HEK293 (cell line): ENCODE data around the gene TCEA2.

Experiments
- CTCF ChIA-PET: fragments of 350-600 bp; formaldehyde crosslinking; extraction: SDS; loops from one replicate; lab custom pipeline; 2021; ENCODE audit warnings: antibody characterized with exemption; lab: Yijun Ruan, JAX
- POLR2A ChIA-PET: fragments of 300-600 bp; formaldehyde crosslinking; extraction: SDS; loops from one replicate; lab custom pipeline; 2020; ENCODE audit warnings: antibody characterized with exemption, inconsistent platforms; lab: Yijun Ruan, JAX
- H3K27ac ChIP-seq: fragments of 200-500 bp; sonication (Bioruptor generic); 2 replicates; pipeline ENCODE4 v1.5.1; 2014; ENCODE audit warnings: low read depth, low read length, control low read depth, inconsistent platforms; ENCODE audit errors: extremely low read depth
- H3K36me3 ChIP-seq, 2 experiments: fragments of 200-500 bp in 1 of 2; sonication (Bioruptor generic) in 1 of 2; 1 replicate in 1 of 2; 2 replicates in 1 of 2; pipeline ENCODE4 v1.5.1; 2014 to 2017; ENCODE audit warnings: inconsistent platforms in 2 of 2, low read length in 2 of 2; ENCODE audit not compliant: control insufficient read depth in 2 of 2, insufficient read depth in 1 of 2
- H3K4me1 ChIP-seq: fragments of 200-500 bp; sonication (Bioruptor generic); 2 replicates; pipeline ENCODE4 v1.5.1; 2014; ENCODE audit warnings: mild to moderate bottlenecking, low read length, inconsistent platforms; ENCODE audit not compliant: control insufficient read depth, insufficient read depth
- H3K4me3 ChIP-seq: 2 replicates; pipeline ENCODE4 v1.5.1; 2011; ENCODE audit warnings: low read depth, mild to moderate bottlenecking, control low read depth, low read length, moderate library complexity
- H3K9me3 ChIP-seq: fragments of 200-500 bp; sonication (Bioruptor generic); 2 replicates; pipeline ENCODE4 v1.5.1; 2014; ENCODE audit warnings: low read depth, low read length, inconsistent platforms; ENCODE audit not compliant: control insufficient read depth, insufficient read depth
- BCL6B ChIP-seq: fragments of 450-650 bp; formaldehyde crosslinking; IDR thresholded peaks from 2 replicates; pipeline ENCODE4 v1.5.1; 2017; ENCODE audit warnings: missing biosample characterization, missing genetic modification characterization
- GLI4 ChIP-seq: fragments of 450-650 bp; formaldehyde crosslinking; IDR thresholded peaks from 2 replicates; pipeline ENCODE4 v1.5.1; 2016; ENCODE audit warnings: missing biosample characterization, missing genetic modification characterization
- GLIS1 ChIP-seq: fragments of 450-650 bp; formaldehyde crosslinking; IDR thresholded peaks from 2 replicates; pipeline ENCODE4 v1.5.1; 2016; ENCODE audit warnings: missing biosample characterization, missing genetic modification characterization
- GLIS2 ChIP-seq: fragments of 450-650 bp; formaldehyde crosslinking; IDR thresholded peaks from 2 replicates; pipeline ENCODE4 v1.5.1; 2016; ENCODE audit warnings: missing biosample characterization, missing genetic modification characterization
- KLF16 ChIP-seq: fragments of 450-650 bp; formaldehyde crosslinking; IDR thresholded peaks from 2 replicates; pipeline ENCODE4 v1.5.1; 2017; ENCODE audit warnings: missing biosample characterization, missing genetic modification characterization
- PRDM10 ChIP-seq: fragments of 450-650 bp; formaldehyde crosslinking; IDR thresholded peaks from 2 replicates; pipeline ENCODE4 v1.5.1; 2016; ENCODE audit warnings: missing biosample characterization, missing genetic modification characterization
- REST ChIP-seq: fragments of 450-650 bp; formaldehyde crosslinking; IDR thresholded peaks from 2 replicates; pipeline ENCODE4 v1.5.1; 2016; ENCODE audit warnings: missing biosample characterization, missing genetic modification characterization
- SCRT1 ChIP-seq: fragments of 450-650 bp; formaldehyde crosslinking; IDR thresholded peaks from 2 replicates; pipeline ENCODE4 v1.5.1; 2016; ENCODE audit warnings: missing biosample characterization, missing genetic modification characterization, borderline replicate concordance
- SCRT2 ChIP-seq: fragments of 450-650 bp; formaldehyde crosslinking; IDR thresholded peaks from 2 replicates; pipeline ENCODE4 v1.5.1; 2016; ENCODE audit warnings: missing biosample characterization, missing genetic modification characterization
- SP3 ChIP-seq: fragments of 450-650 bp; formaldehyde crosslinking; IDR thresholded peaks from 2 replicates; pipeline ENCODE4 v1.5.1; 2016; ENCODE audit warnings: missing biosample characterization, missing genetic modification characterization
- ZBTB20 ChIP-seq: fragments of 450-650 bp; formaldehyde crosslinking; IDR thresholded peaks from 2 replicates; pipeline ENCODE4 v1.5.1; 2016; ENCODE audit warnings: missing biosample characterization, missing genetic modification characterization
- ZBTB21 ChIP-seq: fragments of 450-650 bp; formaldehyde crosslinking; IDR thresholded peaks from 2 replicates; pipeline ENCODE4 v1.5.1; 2017; ENCODE audit warnings: missing biosample characterization, missing genetic modification characterization
- ZNF280C ChIP-seq: fragments of 450-650 bp; formaldehyde crosslinking; IDR thresholded peaks from 2 replicates; pipeline ENCODE4 v1.5.1; 2016; ENCODE audit warnings: missing biosample characterization, missing genetic modification characterization
- ZNF426 ChIP-seq: fragments of 450-650 bp; formaldehyde crosslinking; IDR thresholded peaks from 2 replicates; pipeline ENCODE4 v1.5.1; 2017; ENCODE audit warnings: missing biosample characterization, missing genetic modification characterization, mild to moderate bottlenecking, inconsistent platforms, moderate library complexity
- ZNF449 ChIP-seq: fragments of 450-650 bp; formaldehyde crosslinking; IDR thresholded peaks from 2 replicates; pipeline ENCODE4 v1.5.1; 2017; ENCODE audit warnings: missing biosample characterization, mild to moderate bottlenecking, missing genetic modification characterization, moderate library complexity
- ZNF518A ChIP-seq: fragments of 450-650 bp; formaldehyde crosslinking; conservative IDR thresholded peaks from 2 replicates; pipeline ENCODE4 v1.5.1; 2016; ENCODE audit warnings: low read depth, missing biosample characterization, missing genetic modification characterization
- ZNF768 ChIP-seq: fragments of 450-650 bp; formaldehyde crosslinking; IDR thresholded peaks from 2 replicates; pipeline ENCODE4 v1.5.1; 2018; ENCODE audit warnings: missing biosample characterization, mild to moderate bottlenecking, missing genetic modification characterization
- ZNF792 ChIP-seq: fragments of 450-650 bp; formaldehyde crosslinking; IDR thresholded peaks from 2 replicates; pipeline ENCODE4 v1.5.1; 2016; ENCODE audit warnings: missing biosample characterization, missing genetic modification characterization

The TCEA2 gene

GRCh38 chr20:64045346-64046011, 17.5 kb upstream of the TCEA2 start:
- Histone ChIP-seq H3K4me3 (no peak overlapping the region), H3K36me3 (peaks cover 0 to 5% of the 10 kb centered on the region in 2 experiments; a peak in 1 of 3 replicates), H3K27ac (no peak overlapping the region), H3K4me1 (peaks cover 6% of the 10 kb centered on the region), H3K9me3 (no peaks in the 10 kb centered on the region)
- ChIA-PET CTCF (no interaction called here), POLR2A (no interaction called here)
- TF ChIP-seq PRDM10 (tag by site-specific recombination), result peak; percentile 51; the same call in 1 of the 2 replicates
- TF ChIP-seq ZBTB20 (tag by site-specific recombination), result no peak
- TF ChIP-seq REST, result no peak
- TF ChIP-seq GLIS2 (tag by site-specific recombination), result peak; percentile 60
- peak; percentile 74 for TF ChIP-seq SCRT2 (tag by site-specific recombination)
- no peak for TF ChIP-seq KLF16 (tag by site-specific recombination)
- TF ChIP-seq GLI4 (tag by site-specific recombination), result no peak
- TF ChIP-seq ZNF768 (tag by site-specific recombination), result no peak
- TF ChIP-seq ZNF792 (tag by site-specific recombination), result no peak
- no peak for TF ChIP-seq ZNF518A (tag by site-specific recombination)
- TF ChIP-seq SCRT1 (tag by site-specific recombination), result peak; percentile 51; the same call in 1 of the 2 replicates
- TF ChIP-seq BCL6B, result no peak
- no peak for TF ChIP-seq ZNF426 (tag by site-specific recombination)
- peak; percentile 90 for TF ChIP-seq GLIS1 (tag by site-specific recombination)
- TF ChIP-seq ZBTB21 (tag by site-specific recombination), result no peak
- peak; percentile 50; the same call in 1 of the 2 replicates for TF ChIP-seq SP3 (tag by site-specific recombination)
- TF ChIP-seq ZNF280C (tag by site-specific recombination), result no peak
- TF ChIP-seq ZNF449, result no peak
- TF ChIP-seq, all 188 proteins: peak for 6
